Esophagus squamous epithelium (tissue), 4 donors: Measurements from ENCODE around the gene RIMBP2.

Source experiments
- POLR2A ChIP-seq, 4 donors: fragments of 450-650 bp; IDR thresholded peaks; one replicate each; pipeline ENCODE4 v1.6.1; 2017; ENCODE audit warnings: antibody characterized with exemption in 4 of 4, mild to moderate bottlenecking in 4 of 4, moderate library complexity in 3 of 4
- TF ChIP-seq, protein P1 (sequence below), 6 experiments: fragments of 450-650 bp in 4 of 6; fragments of 200-600 bp in 2 of 6; sonication (generic) in 2 of 6; IDR thresholded peaks; one replicate each; pipeline ENCODE4 v1.5.1; 2016 to 2019; ENCODE audit warnings: antibody characterized with exemption in 6 of 6, mild to moderate bottlenecking in 4 of 6, moderate library complexity in 4 of 6

DNA sequence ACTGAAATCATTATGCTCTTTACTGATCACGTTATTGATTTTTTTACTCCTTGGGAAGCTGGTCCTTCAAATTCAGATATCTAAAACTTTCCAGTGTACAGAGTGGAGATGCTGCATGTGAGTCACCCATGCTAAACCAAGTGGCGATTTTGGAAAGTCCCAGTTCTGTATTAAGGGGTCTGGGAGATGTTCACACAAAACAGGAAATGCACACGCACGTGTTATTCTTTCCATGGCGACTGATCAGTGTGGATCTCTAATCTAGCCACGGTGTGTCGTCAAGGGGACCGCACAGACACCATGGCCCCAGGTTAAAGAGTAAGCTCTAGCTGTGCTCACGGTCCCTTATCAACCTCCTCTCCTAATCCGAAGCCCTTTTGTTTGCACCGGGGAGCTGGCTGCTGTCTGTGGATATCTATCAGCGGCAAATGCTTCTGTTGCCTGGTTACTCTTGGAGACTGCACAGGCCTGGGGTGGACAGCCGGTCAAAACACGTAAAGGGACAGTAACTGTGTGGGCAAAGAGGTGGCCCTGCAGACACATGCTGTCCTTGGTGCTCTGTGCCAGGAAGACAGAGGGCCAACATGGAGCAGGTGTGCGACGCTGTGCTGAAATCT, 96.6 kb downstream of the RIMBP2 start:
- TF ChIP-seq, protein P1, sequence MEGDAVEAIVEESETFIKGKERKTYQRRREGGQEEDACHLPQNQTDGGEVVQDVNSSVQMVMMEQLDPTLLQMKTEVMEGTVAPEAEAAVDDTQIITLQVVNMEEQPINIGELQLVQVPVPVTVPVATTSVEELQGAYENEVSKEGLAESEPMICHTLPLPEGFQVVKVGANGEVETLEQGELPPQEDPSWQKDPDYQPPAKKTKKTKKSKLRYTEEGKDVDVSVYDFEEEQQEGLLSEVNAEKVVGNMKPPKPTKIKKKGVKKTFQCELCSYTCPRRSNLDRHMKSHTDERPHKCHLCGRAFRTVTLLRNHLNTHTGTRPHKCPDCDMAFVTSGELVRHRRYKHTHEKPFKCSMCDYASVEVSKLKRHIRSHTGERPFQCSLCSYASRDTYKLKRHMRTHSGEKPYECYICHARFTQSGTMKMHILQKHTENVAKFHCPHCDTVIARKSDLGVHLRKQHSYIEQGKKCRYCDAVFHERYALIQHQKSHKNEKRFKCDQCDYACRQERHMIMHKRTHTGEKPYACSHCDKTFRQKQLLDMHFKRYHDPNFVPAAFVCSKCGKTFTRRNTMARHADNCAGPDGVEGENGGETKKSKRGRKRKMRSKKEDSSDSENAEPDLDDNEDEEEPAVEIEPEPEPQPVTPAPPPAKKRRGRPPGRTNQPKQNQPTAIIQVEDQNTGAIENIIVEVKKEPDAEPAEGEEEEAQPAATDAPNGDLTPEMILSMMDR (IDR thresholded peaks at IDR 0.05) = no peak
- no peak for TF ChIP-seq POLR2A (IDR thresholded peaks at IDR 0.05)
